Heart left ventricle (tissue), 16 donors: ENCODE data around the gene CCDC187. TPM values are rescaled to one million over a fixed set of nuclear protein-coding genes. Genes with fewer than 3 reads are reported as not detected.

Experiments
- ATAC-seq, 4 donors: fragments of 200-7000 bp; cut with Tn5 transposase; one replicate each; pipeline ENCODE4 v1.9.1; 2020 to 2022; ENCODE audit warnings: moderate library complexity in 4 of 4, mild to moderate bottlenecking in 3 of 4, moderate number of reproducible peaks in 1 of 4
- DNase-seq, 5 donors: peaks; one replicate each; pipeline ENCODE4 v3.0.0-alpha.2; 2020
- H3K27ac ChIP-seq, 12 donors: fragments of 200-600 bp; sonication (generic) in 4 of 12; one replicate each; pipeline versions ENCODE4 v1.5.0 to v1.8.0; 2016 to 2022; ENCODE audit warnings: mild to moderate bottlenecking in 2 of 12
- H3K27me3 ChIP-seq, 9 donors: fragments of 200-600 bp; sonication (generic) in 2 of 9; one replicate each; pipeline versions ENCODE4 v1.5.1 to v1.8.0; 2016 to 2022; ENCODE audit warnings: mild to moderate bottlenecking in 3 of 9
- H3K36me3 ChIP-seq, 9 donors: fragments of 200-600 bp; sonication (generic) in 2 of 9; one replicate each; pipeline versions ENCODE4 v1.5.0 to v1.8.0; 2018 to 2022; ENCODE audit warnings: mild to moderate bottlenecking in 2 of 9
- H3K4me1 ChIP-seq, 12 donors: fragments of 200-600 bp; sonication (generic) in 4 of 12; one replicate each; pipeline versions ENCODE4 v1.5.0 to v1.8.0; 2016 to 2022; ENCODE audit warnings: mild to moderate bottlenecking in 3 of 12
- H3K4me3 ChIP-seq, 12 donors: fragments of 200-600 bp; sonication (generic) in 4 of 12; one replicate each; pipeline versions ENCODE4 v1.5.0 to v1.8.0; 2017 to 2022; ENCODE audit warnings: mild to moderate bottlenecking in 9 of 12, moderate library complexity in 4 of 12
- H3K9me3 ChIP-seq, 12 donors: fragments of 200-600 bp; sonication (generic) in 4 of 12; one replicate each; pipeline versions ENCODE4 v1.5.0 to v1.8.0; 2016 to 2022; ENCODE audit warnings: mild to moderate bottlenecking in 1 of 12
- CTCF ChIP-seq, 12 donors: fragments of 200-600 bp; sonication (generic) in 4 of 12; IDR thresholded peaks; one replicate each; pipeline versions ENCODE4 v1.5.0 to v1.8.0; 2018 to 2022; ENCODE audit warnings: antibody characterized with exemption in 12 of 12, mild to moderate bottlenecking in 5 of 12
- POLR2A ChIP-seq, 2 donors: fragments of 450-650 bp; IDR thresholded peaks; one replicate each; pipeline ENCODE4 v1.6.1; 2017; ENCODE audit warnings: antibody characterized with exemption in 2 of 2, mild to moderate bottlenecking in 2 of 2, moderate library complexity in 2 of 2
- WGBS, 4 donors: extraction: QIAGEN DNeasy Blood & Tissue Kit in 2 of 4; methylation state at CpG; one replicate each; pipeline versions ENCODE4 v1.1.5 to v1.1.7; 2013 to 2018; 5-methylcytosine and 5-hydroxymethylcytosine counted together
- intact Hi-C, 10 donors: fragments of 100-400 bp; cut with DNase I; formaldehyde crosslinking; loops; one replicate each; pipeline versions ENCODE4 v1.11.1 to v1.14.2; 2022
- polyA plus RNA-seq, 2 donors: library from polyadenylated mRNA; stranded (reverse); fragments of 200-250 nt; gene quantifications; one replicate each; pipeline ENCODE4 v1.2.3, GENCODE V29; 2013
- total RNA-seq, 9 donors: library from RNA; depleted of rRNA in 2 of 9; stranded (reverse); fragments of >200 nt in 2 of 9; fragmentation: NEBNext Ultra II Directional in 3 of 9; extraction: Animal tissue kit (Norgen Biotek cat#: 25700) in 3 of 9; gene quantifications; one replicate each; pipeline versions ENCODE4 v1.1.0 to v1.2.4, GENCODE V29; 2016 to 2023
- donor health status: ischemic (EF 13 %, LVEDD 7.1; RV severe dilation, severe dysfunction).
- donor health status: healthy with polysubstance abuse.
- donor health status: DM: no; HTN: yes; CAD: no.
- donor health status: DM: no; HTN: no; CAD: no.
- donor health status: ischemic (EF 25% LVEDD 6.9; RV normal size, moderate dysfunction).
- donor health status: ischemic (EF 25% LVEDD 5.7; RV mildly dilated, moderate dysfunction).
- donor health status: healthy.
- donor health status: DM: yes; HTN: yes; CAD: no.
- donor health status: ischemic (EF 35%, LVEDD 5.7; RV mildly dilated, moderate dysfunction).
- donor health status: nonischemic (EF 11% LVEDD 7.7; RV severe dilation, severe dysfunction).
- donor health status: DM: yes; HTN: yes; CAD: no.
- donor health status: PGD.
- donor health status: ischemic (EF 29% LVEDD 5.4; RV normal size, mild dysfunction).
- donor health status: nonischemic (EF 23%, LVEDD 6.1; RV moderate dilation, normal function).

CCDC187 gene
- total and polyA plus RNA-seq, 11 donors, result 0.04 TPM; not detected in 10

DNA sequence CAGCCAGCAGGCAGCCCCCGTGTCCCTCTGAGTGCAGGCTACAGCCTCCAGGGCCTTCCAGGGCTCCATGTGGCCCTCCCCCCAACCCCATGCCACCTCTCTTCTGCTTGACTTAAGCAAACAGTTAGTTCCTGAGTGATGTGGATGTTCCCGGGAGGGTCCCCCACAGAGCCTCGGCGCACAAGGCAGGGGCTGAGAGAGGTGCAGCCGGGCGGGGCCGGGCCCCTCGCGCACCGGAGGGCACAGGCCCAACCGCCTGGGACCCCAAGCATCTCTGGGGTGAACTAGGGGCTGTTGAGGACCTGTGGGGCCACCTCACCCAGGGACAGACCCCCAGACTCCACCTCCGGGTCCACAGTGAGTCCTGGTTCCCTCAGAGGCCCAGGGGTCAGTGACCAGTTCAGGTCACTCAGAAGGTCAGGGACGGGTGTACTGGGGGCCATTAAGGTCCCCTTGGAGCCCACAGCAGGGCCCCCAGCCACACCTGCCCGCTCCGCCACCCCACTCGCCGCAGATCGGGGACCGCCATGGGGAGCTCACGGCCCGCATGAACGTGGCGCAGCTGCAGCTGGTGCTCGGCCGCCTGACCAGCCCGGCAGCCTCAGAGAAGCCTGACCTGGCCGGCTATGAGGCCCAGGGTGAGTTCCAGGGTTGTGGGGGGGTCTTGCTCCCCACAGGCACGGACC is 36.6 kb upstream of the CCDC187 start:
- TF ChIP-seq POLR2A (IDR thresholded peaks at IDR 0.05) (no peak), CTCF (IDR thresholded peaks at IDR 0.05) (no peak)
- DNase-seq, result no peak
- Histone ChIP-seq H3K4me3 (no peak overlapping the region), H3K36me3 (peaks cover 0 to 30% (median 8%) of the 10 kb centered on the region in 9 donors), H3K27me3 (no peaks in the 10 kb centered on the region), H3K4me1 (peaks cover 0 to 56% (median 35%) of the 10 kb centered on the region in 12 donors), H3K27ac (peak overlapping the region in 10 of 12 donors; percentile 85 to 99 (median 92)), H3K9me3 (no peaks in the 10 kb centered on the region)
- WGBS, 4 donors, result 94 to 97% (median 95%) methylated on average over 21 to 28 of the region's 28 CpGs
- intact Hi-C loops, result loop anchor here in 1 of 10 donors (2.0 kb wide), 1 partner anchor 58 kb away; no protein-coding TSS in a partner anchor
- ATAC-seq, result no peak

DNA sequence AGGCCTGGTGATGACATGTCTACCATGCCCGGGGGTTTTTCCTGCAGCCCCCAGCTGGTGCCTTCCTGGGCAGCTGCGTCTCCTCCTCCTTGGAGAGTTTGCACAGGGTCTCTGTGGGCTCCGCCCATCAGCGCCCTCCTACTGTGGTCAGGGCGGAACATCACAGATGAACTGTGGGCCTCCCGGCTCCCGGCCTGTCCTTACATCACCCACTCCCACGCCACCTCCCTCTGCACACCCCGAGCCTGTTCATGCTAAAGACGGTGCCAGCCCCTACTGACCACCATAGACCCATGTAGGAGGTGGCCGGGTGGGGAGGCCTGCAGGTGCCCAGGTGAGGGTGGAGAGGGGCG is 36.0 kb upstream of the CCDC187 start:
- WGBS, 4 donors, result 87 to 94% (median 92%) methylated on average over 11 to 12 of the region's 12 CpGs
- H3K4me1 ChIP-seq, result peaks cover 0 to 50% (median 29%) of the 10 kb centered on the region in 12 donors
- no peak for ATAC-seq
- H3K27ac ChIP-seq, result peak overlapping the region in 3 of 12 donors; percentile 2 to 94 (median 92)
- intact Hi-C loops, result loop anchor here in 8 of 10 donors (1.0 to 10.0 kb wide), 5 partner anchors 57 to 65 kb away; partner anchors contain the start of gene SNAPC4 (in 6 of the 8)
- no peak for TF ChIP-seq CTCF (IDR thresholded peaks at IDR 0.05)
- H3K36me3 ChIP-seq, result peaks cover 0 to 33% (median 8%) of the 10 kb centered on the region in 9 donors
- H3K27me3 ChIP-seq, result no peaks in the 10 kb centered on the region
- no peaks in the 10 kb centered on the region for H3K9me3 ChIP-seq
- H3K4me3 ChIP-seq, result no peak overlapping the region
- no peak for DNase-seq

DNA sequence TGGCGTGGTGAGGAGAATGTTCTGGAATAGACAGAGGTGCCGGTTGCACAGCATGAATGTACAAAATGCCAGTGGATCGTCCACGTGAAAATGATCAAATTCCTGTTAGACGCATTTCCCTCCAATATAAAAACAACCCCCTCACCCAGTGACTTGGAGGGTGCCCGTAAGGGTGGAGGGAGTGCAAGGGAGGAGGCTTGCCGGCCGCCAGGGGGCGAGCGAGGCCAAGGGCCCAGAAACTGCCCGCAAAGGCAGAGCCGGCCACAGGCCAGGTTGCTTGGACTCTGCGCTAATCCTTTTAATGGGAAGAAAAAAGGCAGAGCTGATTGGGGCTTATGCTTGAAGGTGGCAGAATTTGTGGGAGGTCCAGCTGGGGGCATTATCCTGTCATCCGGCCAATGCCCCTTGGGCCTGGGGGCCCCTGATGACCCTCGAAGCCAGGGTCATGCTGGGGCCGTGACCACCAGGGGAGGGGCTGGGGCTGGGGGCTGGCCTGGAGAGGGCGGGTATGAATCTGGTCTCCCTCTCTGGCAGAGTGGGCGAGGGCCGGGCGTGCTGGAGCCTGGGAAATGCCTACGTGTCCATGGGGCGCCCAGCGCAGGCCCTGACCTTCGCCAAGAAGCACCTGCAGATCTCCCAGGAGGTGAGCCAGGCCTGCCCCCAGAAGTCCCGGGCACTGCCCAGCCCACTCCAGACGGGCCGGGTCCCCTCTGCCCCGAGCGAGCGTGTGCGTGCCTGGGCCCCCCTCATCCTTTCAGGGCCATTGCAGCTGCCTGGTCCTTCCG is 35.5 kb upstream of the CCDC187 start:
- peaks cover 0 to 46% (median 26%) of the 10 kb centered on the region in 12 donors for H3K4me1 ChIP-seq
- peaks cover 0 to 38% (median 8%) of the 10 kb centered on the region in 9 donors for H3K36me3 ChIP-seq
- no peaks in the 10 kb centered on the region for H3K9me3 ChIP-seq
- TF ChIP-seq POLR2A (IDR thresholded peaks at IDR 0.05) (no peak), CTCF (IDR thresholded peaks at IDR 0.05) (peak; percentile 80 to 92 (median 84))
- ATAC-seq (peak in 1 of 4 donors; percentile 34), DNase-seq (peak in 4 of 5 donors; percentile 65 to 85 (median 72))
- intact Hi-C loops, result loop anchor here in 7 of 10 donors (1.0 to 10.0 kb wide), 4 partner anchors 57 to 65 kb away; partner anchors contain the start of gene SNAPC4 (in 6 of the 7)
- H3K27me3 ChIP-seq, result no peaks in the 10 kb centered on the region
- no peak overlapping the region for H3K4me3 ChIP-seq
- H3K27ac ChIP-seq, result peak overlapping the region in 3 of 12 donors; percentile 2 to 94 (median 30)
- WGBS, 4 donors, result 58 to 76% (median 69%) methylated on average over 16 to 32 of the region's 32 CpGs

DNA sequence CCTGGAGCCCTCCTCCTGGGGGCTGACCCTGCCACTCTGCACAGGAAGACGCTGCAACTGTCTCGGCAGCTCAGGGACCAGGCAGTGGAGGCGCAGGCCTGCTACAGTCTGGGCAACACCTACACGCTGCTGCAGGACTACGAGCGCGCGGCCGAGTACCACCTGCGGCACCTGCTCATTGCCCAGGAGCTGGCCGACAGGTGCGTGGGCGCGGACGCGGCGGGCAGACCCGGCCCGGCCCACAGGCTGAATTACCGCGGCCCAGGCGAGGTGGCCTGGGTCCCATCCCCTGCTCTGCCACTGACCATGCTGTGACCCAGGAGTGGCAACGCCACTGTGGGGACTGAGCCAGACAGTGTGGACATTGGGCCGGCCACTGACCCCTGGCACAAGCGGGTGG is 34.6 kb upstream of the CCDC187 start:
- no peak for DNase-seq
- no peak for TF ChIP-seq POLR2A (IDR thresholded peaks at IDR 0.05)
- no peak for TF ChIP-seq CTCF (IDR thresholded peaks at IDR 0.05)

More for the DNA sequence above, 34.6 kb upstream of the CCDC187 start:
- 91 to 97% (median 96%) methylated on average over 6 to 25 of the region's 25 CpGs for WGBS, 4 donors
- no peak for ATAC-seq
- no peaks in the 10 kb centered on the region for H3K9me3 ChIP-seq
- no peaks in the 10 kb centered on the region for H3K27me3 ChIP-seq
- H3K27ac ChIP-seq, result no peak overlapping the region
- H3K36me3 ChIP-seq, result peaks cover 0 to 38% (median 8%) of the 10 kb centered on the region in 9 donors
- intact Hi-C loops, result loop anchor here in 5 of 10 donors (2.0 to 10.0 kb wide), 3 partner anchors 58 to 66 kb away; partner anchors contain the start of gene SNAPC4 (in 4 of the 5)
- peaks cover 0 to 38% (median 23%) of the 10 kb centered on the region in 12 donors for H3K4me1 ChIP-seq
- H3K4me3 ChIP-seq, result no peak overlapping the region
